Tibial artery (tissue), 4 donors: ENCODE data around the gene ALS2.

Experiments
- DNase-seq, 2 donors: peaks; one replicate each; pipeline ENCODE4 v3.0.0-alpha.2; 2019
- H3K27ac ChIP-seq, 2 donors: fragments of 200-600 bp; sonication (generic) in 1 of 2; 1 replicate in 1 of 2; 2 replicates in 1 of 2; pipeline ENCODE4 v1.5.1; 2018 to 2019; ENCODE audit warnings: mild to moderate bottlenecking in 1 of 2
- H3K27me3 ChIP-seq, 2 donors: fragments of 200-600 bp; sonication (generic) in 1 of 2; one replicate each; pipeline versions ENCODE4 v1.5.1 to v1.6.0; 2016 to 2019
- H3K36me3 ChIP-seq, 3 donors: fragments of 200-600 bp; sonication (generic) in 2 of 3; one replicate each; pipeline ENCODE4 v1.5.1; 2016 to 2019; ENCODE audit warnings: mild to moderate bottlenecking in 2 of 3
- H3K4me1 ChIP-seq, 4 donors: fragments of 200-600 bp; sonication (generic) in 2 of 4; 1 replicate in 3 of 4; 2 replicates in 1 of 4; pipeline ENCODE4 v1.5.1; 2016 to 2019
- H3K4me3 ChIP-seq, 2 donors: fragments of 200-600 bp; sonication (generic) in 1 of 2; 1 replicate in 1 of 2; 2 replicates in 1 of 2; pipeline ENCODE4 v1.5.1; 2018 to 2019; ENCODE audit warnings: mild to moderate bottlenecking in 2 of 2
- H3K9me3 ChIP-seq, 3 donors: fragments of 200-600 bp; sonication (generic) in 1 of 3; one replicate each; pipeline ENCODE4 v1.5.1; 2016 to 2019
- CTCF ChIP-seq, 2 experiments: fragments of 200-600 bp in 1 of 2; fragments of 450-650 bp in 1 of 2; IDR thresholded peaks; one replicate each; pipeline ENCODE4 v1.5.1; 2017 to 2019; ENCODE audit warnings: antibody characterized with exemption in 2 of 2, mild to moderate bottlenecking in 1 of 2, moderate library complexity in 1 of 2
- intact Hi-C: fragments of 100-400 bp; cut with DNase I; formaldehyde crosslinking; loops from one replicate; pipeline ENCODE4 v1.15.0; 2023; ENCODE audit warnings: low total_unique reads

ALS2 gene

GRCh38 chr2:201669865-201670264, 110.9 kb downstream of the ALS2 start:
- no peak overlapping the region for H3K4me3 ChIP-seq
- H3K4me1 ChIP-seq, result no peaks in the 10 kb centered on the region
- intact Hi-C loops, result no loop called here
- peaks cover 0 to 6% (median 0%) of the 10 kb centered on the region in 3 donors for H3K9me3 ChIP-seq
- no peaks in the 10 kb centered on the region for H3K36me3 ChIP-seq
- no peak for TF ChIP-seq CTCF (IDR thresholded peaks at IDR 0.05)
- DNase-seq, result no peak
- no peak overlapping the region for H3K27ac ChIP-seq
- no peaks in the 10 kb centered on the region for H3K27me3 ChIP-seq

GRCh38 chr2:201668402-201668910, 112.3 kb downstream of the ALS2 start:
- Histone ChIP-seq H3K4me1 (no peaks in the 10 kb centered on the region), H3K36me3 (no peaks in the 10 kb centered on the region), H3K27ac (no peak overlapping the region), H3K4me3 (no peak overlapping the region), H3K9me3 (peaks cover 0 to 6% (median 0%) of the 10 kb centered on the region in 3 donors), H3K27me3 (no peaks in the 10 kb centered on the region)
- intact Hi-C loops, result no loop called here
- no peak for DNase-seq
- TF ChIP-seq CTCF (IDR thresholded peaks at IDR 0.05), result no peak

GRCh38 chr2:201664334-201664733, 116.4 kb downstream of the ALS2 start:
- Histone ChIP-seq H3K27me3 (no peaks in the 10 kb centered on the region), H3K36me3 (no peaks in the 10 kb centered on the region), H3K9me3 (no peaks in the 10 kb centered on the region), H3K4me1 (no peaks in the 10 kb centered on the region), H3K27ac (no peak overlapping the region), H3K4me3 (no peak overlapping the region)
- no peak for TF ChIP-seq CTCF (IDR thresholded peaks at IDR 0.05)
- DNase-seq, result no peak
- intact Hi-C loops, result no loop called here

GRCh38 chr2:201661366-201661765, 119.4 kb downstream of the ALS2 start:
- H3K27me3 ChIP-seq, result no peaks in the 10 kb centered on the region
- TF ChIP-seq CTCF (IDR thresholded peaks at IDR 0.05), result no peak
- no peak overlapping the region for H3K4me3 ChIP-seq
- H3K36me3 ChIP-seq, result no peaks in the 10 kb centered on the region
- H3K4me1 ChIP-seq, result no peaks in the 10 kb centered on the region
- DNase-seq, result no peak
- intact Hi-C loops, result no loop called here
- H3K27ac ChIP-seq, result no peak overlapping the region
- H3K9me3 ChIP-seq, result no peaks in the 10 kb centered on the region

GRCh38 chr2:201660293-201660895, 120.3 kb downstream of the ALS2 start:
- TF ChIP-seq CTCF (IDR thresholded peaks at IDR 0.05), result no peak
- Histone ChIP-seq H3K27me3 (no peaks in the 10 kb centered on the region), H3K9me3 (no peaks in the 10 kb centered on the region), H3K36me3 (no peaks in the 10 kb centered on the region), H3K4me1 (peaks cover 0 to under 1% (median under 1%) of the 10 kb centered on the region in 4 donors), H3K4me3 (no peak overlapping the region), H3K27ac (no peak overlapping the region)
- intact Hi-C loops, result no loop called here
- DNase-seq, result no peak
